Astrocyte (in vitro differentiated cells and primary cell): ENCODE results near the gene DYNLT4. TPM values are rescaled to one million over a fixed set of nuclear protein-coding genes. Genes with fewer than 3 reads are reported as not detected.

Source experiments
- DNase-seq: peaks from one replicate; pipeline ENCODE4 v3.0.0-alpha.2; 2010; ENCODE audit warnings: low read depth
- FAIRE-seq: peaks from 2 replicates; lab custom pipeline; 2011; peaks lifted over from hg19 to GRCh38; lab: Jason Lieb, UNC
- H2AFZ ChIP-seq: 2 replicates; pipeline ENCODE4 v1.6.0; 2012; ENCODE audit warnings: low read depth, low read length, inconsistent platforms
- H3K27ac ChIP-seq: 2 replicates; pipeline ENCODE4 v1.5.1; 2011; ENCODE audit warnings: low read depth, low read length, inconsistent platforms
- H3K27me3 ChIP-seq: 2 replicates; pipeline ENCODE4 v1.6.0; 2011; ENCODE audit warnings: low read length, inconsistent platforms; ENCODE audit not compliant: insufficient read depth
- H3K36me3 ChIP-seq: 2 replicates; pipeline ENCODE4 v1.5.1; 2011; ENCODE audit warnings: low read length, inconsistent platforms; ENCODE audit not compliant: insufficient read depth
- H3K4me1 ChIP-seq: 2 replicates; pipeline ENCODE4 v1.5.1; 2011; ENCODE audit warnings: low read length, inconsistent platforms; ENCODE audit not compliant: insufficient read depth
- H3K4me2 ChIP-seq: 2 replicates; pipeline ENCODE4 v1.6.0; 2012; ENCODE audit warnings: low read length, inconsistent platforms
- H3K4me3 ChIP-seq: 2 replicates; pipeline ENCODE4 v1.5.1; 2011; ENCODE audit warnings: low read depth, mild to moderate bottlenecking, low read length, inconsistent platforms; ENCODE audit not compliant: insufficient read depth
- H3K79me2 ChIP-seq: 2 replicates; pipeline ENCODE4 v1.6.0; 2012; ENCODE audit warnings: mild to moderate bottlenecking, low read length, inconsistent platforms; ENCODE audit not compliant: insufficient read depth
- H3K9ac ChIP-seq: 2 replicates; pipeline ENCODE4 v1.6.0; 2012; ENCODE audit warnings: mild to moderate bottlenecking, low read length, inconsistent platforms
- H3K9me3 ChIP-seq: 2 replicates; pipeline ENCODE4 v1.5.1; 2012; ENCODE audit warnings: low read depth, mild to moderate bottlenecking, low read length, inconsistent platforms; ENCODE audit not compliant: insufficient read depth
- H4K20me1 ChIP-seq: 2 replicates; pipeline ENCODE4 v1.6.0; 2012; ENCODE audit warnings: low read length, inconsistent platforms; ENCODE audit not compliant: insufficient read depth
- H3K27ac Mint-ChIP-seq: one replicate; pipeline ENCODE4 v1.8.0; 2021; ENCODE audit warnings: mild to moderate bottlenecking, mixed read lengths; ENCODE audit not compliant: unreplicated experiment
- H3K27me3 Mint-ChIP-seq: one replicate; pipeline ENCODE4 v1.8.0; 2021; ENCODE audit warnings: low read depth, mixed read lengths; ENCODE audit not compliant: unreplicated experiment
- H3K36me3 Mint-ChIP-seq: one replicate; pipeline ENCODE4 v1.8.0; 2021; ENCODE audit warnings: low read depth, mixed read lengths; ENCODE audit not compliant: unreplicated experiment
- H3K4me1 Mint-ChIP-seq: one replicate; pipeline ENCODE4 v1.8.0; 2021; ENCODE audit warnings: low read depth, mixed read lengths; ENCODE audit not compliant: unreplicated experiment
- H3K4me3 Mint-ChIP-seq: one replicate; pipeline ENCODE4 v1.8.0; 2021; ENCODE audit warnings: mild to moderate bottlenecking, moderate library complexity, mixed read lengths; ENCODE audit not compliant: unreplicated experiment
- H3K9me3 Mint-ChIP-seq: one replicate; pipeline ENCODE4 v1.8.0; 2021; ENCODE audit warnings: mild to moderate bottlenecking, mixed read lengths; ENCODE audit not compliant: unreplicated experiment
- CTCF ChIP-seq: IDR thresholded peaks from 2 replicates; pipeline ENCODE4 v1.5.1; 2011; ENCODE audit warnings: low read depth, mild to moderate bottlenecking, inconsistent platforms, low read length, moderate library complexity; ENCODE audit not compliant: insufficient read depth
- EZH2 ChIP-seq: IDR thresholded peaks from 2 replicates; pipeline ENCODE4 v1.6.1; 2012; ENCODE audit warnings: mild to moderate bottlenecking, low read length, inconsistent platforms; ENCODE audit not compliant: insufficient read depth
- total RNA-seq: library from RNA; stranded (reverse); gene quantifications from 2 replicates; pipeline ENCODE4 v1.2.1, GENCODE V29; 2021

Gene DYNLT4
- total RNA-seq, 1 donor from 2014 or later, result 0.50 TPM

- H3K27me3 ChIP-seq, result no peaks in the 10 kb centered on the region
- H3K36me3 Mint-ChIP-seq, result no peaks in the 10 kb centered on the region
- peak; percentile 86 for TF ChIP-seq CTCF
- TF ChIP-seq EZH2, result no peak
- H3K36me3 ChIP-seq, result no peaks in the 10 kb centered on the region
- H2AFZ ChIP-seq, result peak overlapping the region; percentile 62
- H3K4me3 Mint-ChIP-seq, result no peak overlapping the region
- no peak overlapping the region for H3K4me3 ChIP-seq
- peak overlapping the region; percentile 36 for H3K4me2 ChIP-seq
- no peaks in the 10 kb centered on the region for H3K9me3 ChIP-seq
- no peak overlapping the region for H3K27ac ChIP-seq
- peaks cover 2% of the 10 kb centered on the region for H3K9me3 Mint-ChIP-seq
- no peak overlapping the region for H3K9ac ChIP-seq
- H3K27me3 Mint-ChIP-seq, result peaks cover 11% of the 10 kb centered on the region
- peak; percentile 89 for FAIRE-seq
- no peaks in the 10 kb centered on the region for H3K4me1 Mint-ChIP-seq
- DNase-seq, result peak; percentile 51
- no peaks in the 10 kb centered on the region for H3K4me1 ChIP-seq
- no peak overlapping the region for H3K27ac Mint-ChIP-seq
- no peaks in the 10 kb centered on the region for H4K20me1 ChIP-seq
- H3K79me2 ChIP-seq, result no peaks in the 10 kb centered on the region
These were observed 28.9 kb upstream of the DYNLT4 start for GRCh38 chr1:44835738-44836675.

- Histone ChIP-seq H3K9ac (no peak overlapping the region), H3K4me1 (no peaks in the 10 kb centered on the region), H4K20me1 (no peaks in the 10 kb centered on the region), H3K79me2 (no peaks in the 10 kb centered on the region), H3K9me3 (no peaks in the 10 kb centered on the region), H3K4me3 (no peak overlapping the region), H3K27me3 (no peaks in the 10 kb centered on the region), H3K27ac (no peak overlapping the region), H3K4me2 (no peak overlapping the region), H2AFZ (no peak overlapping the region), H3K36me3 (no peaks in the 10 kb centered on the region)
- peaks cover 11% of the 10 kb centered on the region for H3K27me3 Mint-ChIP-seq
- H3K36me3 Mint-ChIP-seq, result no peaks in the 10 kb centered on the region
- peaks cover 6% of the 10 kb centered on the region for H3K9me3 Mint-ChIP-seq
- no peaks in the 10 kb centered on the region for H3K4me1 Mint-ChIP-seq
- H3K4me3 Mint-ChIP-seq, result no peak overlapping the region
- FAIRE-seq, result no peak
- H3K27ac Mint-ChIP-seq, result no peak overlapping the region
- no peak for DNase-seq
- TF ChIP-seq EZH2 (no peak), CTCF (no peak)
These were observed 27.2 kb upstream of the DYNLT4 start for GRCh38 chr1:44834328-44834727.
